Loucy (cell line): ENCODE results near the gene CDH8.

Experiments used
- H2AFZ ChIP-seq: fragments of 200-600 bp; sonication (generic); 2 replicates; pipeline ENCODE4 v1.6.0; 2016; ENCODE audit warnings: antibody characterized with exemption, mild to moderate bottlenecking, low read length, moderate library complexity
- H3F3A ChIP-seq: fragments of 200-600 bp; 2 replicates; pipeline ENCODE4 v1.6.0; 2016; ENCODE audit warnings: antibody characterized with exemption, low read depth, mild to moderate bottlenecking
- H3K27me3 ChIP-seq: fragments of 200-600 bp; sonication (generic); 2 replicates; pipeline ENCODE4 v1.6.1; 2014; ENCODE audit warnings: low read length, mild to moderate bottlenecking; ENCODE audit not compliant: insufficient read depth, poor library complexity, severe bottlenecking
- H3K36me3 ChIP-seq: fragments of 200-600 bp; sonication (generic); 2 replicates; pipeline ENCODE4 v1.6.1; 2016; ENCODE audit warnings: low read length; ENCODE audit not compliant: insufficient read depth
- H3K4me1 ChIP-seq: fragments of 200-600 bp; sonication (generic); 2 replicates; pipeline ENCODE4 v1.5.1; 2014; ENCODE audit warnings: low read length, mild to moderate bottlenecking; ENCODE audit not compliant: insufficient read depth, poor library complexity, severe bottlenecking
- H3K4me2 ChIP-seq: fragments of 200-600 bp; sonication (generic); 2 replicates; pipeline ENCODE4 v1.6.0; 2014; ENCODE audit warnings: antibody characterized with exemption, low read length, low read depth, mild to moderate bottlenecking; ENCODE audit not compliant: poor library complexity, severe bottlenecking
- H3K4me3 ChIP-seq: fragments of 200-600 bp; sonication (generic); 2 replicates; pipeline ENCODE4 v1.5.1; 2014; ENCODE audit warnings: low read length, mild to moderate bottlenecking, mixed read lengths; ENCODE audit not compliant: poor library complexity, severe bottlenecking
- H3K79me2 ChIP-seq: fragments of 200-600 bp; sonication (generic); 2 replicates; pipeline ENCODE4 v1.6.1; 2014; ENCODE audit warnings: low read length; ENCODE audit not compliant: insufficient read depth
- H3K9ac ChIP-seq: fragments of 200-600 bp; sonication (generic); 2 replicates; pipeline ENCODE4 v1.6.0; 2014; ENCODE audit warnings: mild to moderate bottlenecking, low read depth, low read length, moderate library complexity; ENCODE audit not compliant: poor library complexity, severe bottlenecking
- H3K9me2 ChIP-seq: fragments of 200-600 bp; sonication (generic); replicated peaks from 2 replicates; pipeline ENCODE4 v1.6.1; 2016; ENCODE audit warnings: low read depth, low read length, mixed read lengths
- H3K9me3 ChIP-seq: fragments of 200-600 bp; sonication (generic); 2 replicates; pipeline ENCODE4 v1.6.1; 2014; ENCODE audit warnings: mild to moderate bottlenecking, antibody characterized with exemption, low read length, low read depth; ENCODE audit not compliant: insufficient read depth
- H4K20me1 ChIP-seq: fragments of 200-600 bp; sonication (generic); 2 replicates; pipeline ENCODE4 v1.6.0; 2014; ENCODE audit warnings: antibody characterized with exemption, low read length, mild to moderate bottlenecking; ENCODE audit not compliant: insufficient read depth, poor library complexity, severe bottlenecking
- CTCF ChIP-seq: fragments of 200-600 bp; sonication (generic); conservative IDR thresholded peaks from 2 replicates; pipeline ENCODE4 v1.5.1; 2014; ENCODE audit warnings: mild to moderate bottlenecking, antibody characterized with exemption, low read length
- EZH2phosphoT487 ChIP-seq: fragments of 200-600 bp; IDR thresholded peaks from 2 replicates; pipeline ENCODE4 v1.6.1; 2018; ENCODE audit warnings: antibody characterized with exemption, mild to moderate bottlenecking, moderate library complexity, borderline replicate concordance

CDH8 gene

GRCh38 chr16:61770301-61770700, 265.9 kb downstream of the CDH8 start:
- Histone ChIP-seq H3K79me2 (no peaks in the 10 kb centered on the region), H4K20me1 (no peaks in the 10 kb centered on the region), H3K9ac (no peak overlapping the region), H3K4me3 (no peak overlapping the region), H3K9me2 (no peaks in the 10 kb centered on the region), H3K4me2 (no peak overlapping the region), H3F3A (no peaks in the 10 kb centered on the region), H3K36me3 (no peaks in the 10 kb centered on the region), H2AFZ (no peak overlapping the region), H3K9me3 (no peaks in the 10 kb centered on the region), H3K4me1 (no peaks in the 10 kb centered on the region), H3K27me3 (no peaks in the 10 kb centered on the region)
- TF ChIP-seq EZH2phosphoT487 (no peak), CTCF (no peak)

DNA sequence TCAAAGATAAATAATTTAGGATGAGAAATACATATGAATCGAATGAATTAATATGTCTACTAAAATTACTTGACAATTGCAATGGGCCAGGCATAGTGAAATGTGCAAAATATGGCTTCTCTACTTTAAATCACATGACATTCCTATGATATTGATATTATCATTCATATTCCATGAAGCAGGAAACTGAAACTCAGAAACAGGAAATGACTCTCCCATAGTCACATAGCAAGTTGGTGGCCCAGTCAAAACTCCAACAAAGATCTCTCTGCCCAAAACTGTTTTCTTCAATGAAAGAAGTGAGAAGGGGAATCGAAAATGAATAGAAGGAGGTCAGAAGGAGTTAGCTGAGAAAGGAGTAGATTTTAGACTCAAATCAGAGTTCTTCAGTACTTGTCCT, 272.2 kb downstream of the CDH8 start:
- Histone ChIP-seq H3K4me2 (no peak overlapping the region), H3K79me2 (no peaks in the 10 kb centered on the region), H3K9me3 (no peaks in the 10 kb centered on the region)

GRCh38 chr16:61763013-61763412, 273.2 kb downstream of the CDH8 start:
- H3K79me2 ChIP-seq: no peaks in the 10 kb centered on the region
- H3K4me2 ChIP-seq: no peak overlapping the region
- no peaks in the 10 kb centered on the region for H3K27me3 ChIP-seq
- no peak overlapping the region for H3K9ac ChIP-seq
- H3K36me3 ChIP-seq: no peaks in the 10 kb centered on the region
- H4K20me1 ChIP-seq: no peaks in the 10 kb centered on the region
- no peak overlapping the region for H3K4me3 ChIP-seq
- no peaks in the 10 kb centered on the region for H3K9me3 ChIP-seq
- no peak for TF ChIP-seq CTCF
- TF ChIP-seq EZH2phosphoT487: no peak
- no peak overlapping the region for H2AFZ ChIP-seq
- H3K9me2 ChIP-seq: no peaks in the 10 kb centered on the region
- H3K4me1 ChIP-seq: no peaks in the 10 kb centered on the region
- no peaks in the 10 kb centered on the region for H3F3A ChIP-seq

More for the DNA sequence above, 272.2 kb downstream of the CDH8 start:
- no peak for TF ChIP-seq CTCF
- TF ChIP-seq EZH2phosphoT487: no peak
- H3F3A ChIP-seq: no peaks in the 10 kb centered on the region
- H4K20me1 ChIP-seq: no peaks in the 10 kb centered on the region
- H2AFZ ChIP-seq: no peak overlapping the region
- H3K4me1 ChIP-seq: no peaks in the 10 kb centered on the region
- no peaks in the 10 kb centered on the region for H3K36me3 ChIP-seq
- no peak overlapping the region for H3K9ac ChIP-seq
- no peaks in the 10 kb centered on the region for H3K27me3 ChIP-seq
- no peaks in the 10 kb centered on the region for H3K9me2 ChIP-seq
- no peak overlapping the region for H3K4me3 ChIP-seq
